Uterus (tissue), 2 donors: ENCODE data around the gene MT1A.

ENCODE experiments used
- POLR2A ChIP-seq, 2 donors: fragments of 450-650 bp; IDR thresholded peaks; one replicate each; pipeline ENCODE4 v1.6.1; 2016; ENCODE audit warnings: antibody characterized with exemption in 2 of 2, mild to moderate bottlenecking in 1 of 2, moderate library complexity in 1 of 2
- TF ChIP-seq, protein P1 (sequence below), 4 experiments: fragments of 200-600 bp in 2 of 4; fragments of 450-650 bp in 2 of 4; sonication (generic) in 2 of 4; IDR thresholded peaks; one replicate each; pipeline ENCODE4 v1.5.1; 2016 to 2019; ENCODE audit warnings: antibody characterized with exemption in 4 of 4, mild to moderate bottlenecking in 2 of 4, moderate library complexity in 1 of 4

DNA sequence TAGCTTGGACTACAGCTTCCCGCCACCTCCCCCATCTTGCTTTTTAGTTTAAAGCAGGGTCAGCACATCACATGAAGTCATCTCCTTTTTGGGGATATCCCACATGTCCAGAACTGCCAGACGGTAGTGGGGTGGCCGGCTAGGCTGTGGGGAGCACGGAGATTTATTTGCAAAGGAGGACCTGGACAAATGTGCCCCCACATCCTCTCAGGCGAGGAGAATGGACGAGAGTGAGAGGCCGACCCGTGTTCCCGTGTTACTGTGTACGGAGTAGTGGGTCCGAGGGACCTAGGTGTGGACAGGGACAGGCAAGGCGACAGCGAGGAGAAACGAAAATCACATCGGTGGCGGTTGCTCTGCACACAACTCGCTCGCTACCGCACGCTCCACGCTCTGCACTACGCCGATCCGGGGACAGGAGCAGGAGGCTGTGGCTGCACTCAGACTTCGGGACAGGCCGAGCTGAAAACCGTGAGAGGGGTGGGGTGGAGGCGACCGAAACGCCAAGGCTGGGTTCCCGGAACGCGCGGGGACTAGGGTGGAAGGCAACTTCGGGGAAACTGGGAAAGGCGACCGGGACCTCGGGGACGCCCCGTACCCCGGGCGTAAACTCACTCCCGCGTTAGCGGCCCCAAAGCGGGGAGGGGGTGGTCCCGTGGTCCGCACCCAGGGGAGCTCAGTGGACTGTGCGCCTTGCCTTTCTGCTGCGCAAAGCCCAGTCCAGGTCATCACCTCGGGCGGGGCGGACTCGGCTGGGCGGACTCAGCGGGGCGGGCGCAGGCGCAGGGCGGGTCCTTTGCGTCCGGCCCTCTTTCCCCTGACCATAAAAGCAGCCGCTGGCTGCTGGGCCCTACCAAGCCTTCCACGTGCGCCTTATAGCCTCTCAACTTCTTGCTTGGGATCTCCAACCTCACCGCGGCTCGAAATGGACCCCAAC is at the start of gene MT1A:
- TF ChIP-seq, protein P1, sequence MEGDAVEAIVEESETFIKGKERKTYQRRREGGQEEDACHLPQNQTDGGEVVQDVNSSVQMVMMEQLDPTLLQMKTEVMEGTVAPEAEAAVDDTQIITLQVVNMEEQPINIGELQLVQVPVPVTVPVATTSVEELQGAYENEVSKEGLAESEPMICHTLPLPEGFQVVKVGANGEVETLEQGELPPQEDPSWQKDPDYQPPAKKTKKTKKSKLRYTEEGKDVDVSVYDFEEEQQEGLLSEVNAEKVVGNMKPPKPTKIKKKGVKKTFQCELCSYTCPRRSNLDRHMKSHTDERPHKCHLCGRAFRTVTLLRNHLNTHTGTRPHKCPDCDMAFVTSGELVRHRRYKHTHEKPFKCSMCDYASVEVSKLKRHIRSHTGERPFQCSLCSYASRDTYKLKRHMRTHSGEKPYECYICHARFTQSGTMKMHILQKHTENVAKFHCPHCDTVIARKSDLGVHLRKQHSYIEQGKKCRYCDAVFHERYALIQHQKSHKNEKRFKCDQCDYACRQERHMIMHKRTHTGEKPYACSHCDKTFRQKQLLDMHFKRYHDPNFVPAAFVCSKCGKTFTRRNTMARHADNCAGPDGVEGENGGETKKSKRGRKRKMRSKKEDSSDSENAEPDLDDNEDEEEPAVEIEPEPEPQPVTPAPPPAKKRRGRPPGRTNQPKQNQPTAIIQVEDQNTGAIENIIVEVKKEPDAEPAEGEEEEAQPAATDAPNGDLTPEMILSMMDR (IDR thresholded peaks at IDR 0.05), result no peak
- TF ChIP-seq POLR2A (IDR thresholded peaks at IDR 0.05), result peak; percentile 39 to 56
